Upper lobe of left lung (tissue), 4 donors: ENCODE measurements around the gene IFNGR1.

Experiments used
- EP300 ChIP-seq, 4 donors: sonication (generic); formaldehyde crosslinking; IDR thresholded peaks; one replicate each; pipeline ENCODE4 v1.5.1; 2017; ENCODE audit warnings: antibody characterized with exemption in 4 of 4, control low read depth in 2 of 4
- POLR2A ChIP-seq, 4 donors: fragments of 450-650 bp; IDR thresholded peaks; one replicate each; pipeline ENCODE4 v1.5.1; 2016 to 2017; ENCODE audit warnings: antibody characterized with exemption in 4 of 4, mild to moderate bottlenecking in 2 of 4
- POLR2AphosphoS5 ChIP-seq, 2 donors: sonication (generic); formaldehyde crosslinking; IDR thresholded peaks; one replicate each; pipeline ENCODE4 v1.5.1; 2017; ENCODE audit warnings: antibody characterized with exemption in 2 of 2
- TF ChIP-seq, protein P1 (sequence below), 6 experiments: fragments of 450-650 bp in 4 of 6; fragments of 200-600 bp in 2 of 6; sonication (generic) in 2 of 6; IDR thresholded peaks; one replicate each; pipeline ENCODE4 v1.5.1; 2016 to 2019; ENCODE audit warnings: antibody characterized with exemption in 6 of 6

DNA sequence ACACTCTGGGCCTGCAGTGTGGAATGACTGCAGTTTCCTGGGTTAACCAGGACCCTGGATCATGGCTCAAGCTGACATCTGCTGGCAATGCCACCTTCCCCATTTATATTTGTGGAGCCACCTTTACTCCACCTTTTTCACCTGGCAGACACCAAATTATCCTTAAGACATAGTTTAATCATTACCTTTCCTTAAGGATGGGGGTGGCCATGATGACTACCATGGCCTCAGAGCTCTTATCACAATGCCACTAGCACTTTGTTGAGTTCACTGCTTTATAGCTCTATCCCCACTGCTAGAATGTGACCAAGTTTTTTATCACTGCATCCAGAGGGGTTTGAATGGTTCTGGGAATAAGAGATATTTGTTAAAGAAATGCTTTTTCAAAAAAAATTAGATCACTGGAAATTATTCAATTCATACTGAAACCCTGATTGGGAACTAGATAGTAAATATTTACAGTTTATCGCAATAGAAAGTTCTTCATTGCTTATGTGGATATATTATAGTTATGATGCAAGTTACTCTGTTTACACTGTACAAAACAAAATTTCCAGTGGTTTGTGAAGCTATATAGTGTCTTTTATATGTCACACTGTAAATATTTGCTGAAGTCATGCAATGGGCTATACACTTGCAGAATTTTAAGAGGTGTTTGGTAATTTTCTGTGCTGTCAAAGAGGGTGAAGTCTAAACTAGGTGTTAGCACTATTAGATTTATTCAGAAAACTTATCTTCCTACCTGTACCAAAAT is 37.3 kb upstream of the IFNGR1 start:
- TF ChIP-seq, protein P1, sequence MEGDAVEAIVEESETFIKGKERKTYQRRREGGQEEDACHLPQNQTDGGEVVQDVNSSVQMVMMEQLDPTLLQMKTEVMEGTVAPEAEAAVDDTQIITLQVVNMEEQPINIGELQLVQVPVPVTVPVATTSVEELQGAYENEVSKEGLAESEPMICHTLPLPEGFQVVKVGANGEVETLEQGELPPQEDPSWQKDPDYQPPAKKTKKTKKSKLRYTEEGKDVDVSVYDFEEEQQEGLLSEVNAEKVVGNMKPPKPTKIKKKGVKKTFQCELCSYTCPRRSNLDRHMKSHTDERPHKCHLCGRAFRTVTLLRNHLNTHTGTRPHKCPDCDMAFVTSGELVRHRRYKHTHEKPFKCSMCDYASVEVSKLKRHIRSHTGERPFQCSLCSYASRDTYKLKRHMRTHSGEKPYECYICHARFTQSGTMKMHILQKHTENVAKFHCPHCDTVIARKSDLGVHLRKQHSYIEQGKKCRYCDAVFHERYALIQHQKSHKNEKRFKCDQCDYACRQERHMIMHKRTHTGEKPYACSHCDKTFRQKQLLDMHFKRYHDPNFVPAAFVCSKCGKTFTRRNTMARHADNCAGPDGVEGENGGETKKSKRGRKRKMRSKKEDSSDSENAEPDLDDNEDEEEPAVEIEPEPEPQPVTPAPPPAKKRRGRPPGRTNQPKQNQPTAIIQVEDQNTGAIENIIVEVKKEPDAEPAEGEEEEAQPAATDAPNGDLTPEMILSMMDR (IDR thresholded peaks at IDR 0.05) = no peak
- no peak for TF ChIP-seq POLR2AphosphoS5 (IDR thresholded peaks at IDR 0.05)
- TF ChIP-seq POLR2A (IDR thresholded peaks at IDR 0.05) = no peak
- TF ChIP-seq EP300 (IDR thresholded peaks at IDR 0.05) = no peak
